H1 (cell line): ENCODE results near the gene RGPD3.
"Not testable (repeated sequence)": the region's sequence is repeated elsewhere in the genome, so short reads cannot be mapped to it uniquely, and the experiment has no call there.

Experiments used
- POLR2A ChIP-seq, 2 experiments: IDR thresholded peaks; 1 replicate in 1 of 2; 2 replicates in 1 of 2; pipeline ENCODE4 v1.6.1; 2011; ENCODE audit warnings: low read depth in 2 of 2, low read length in 2 of 2, mild to moderate bottlenecking in 2 of 2; ENCODE audit errors: control extremely low read depth in 1 of 2
- TF ChIP-seq, protein P1 (sequence below), 3 experiments: IDR thresholded peaks; 1 replicate in 2 of 3; 2 replicates in 1 of 3; pipeline versions ENCODE4 v1.5.1 to v1.6.1; 2011; ENCODE audit warnings: low read length in 3 of 3, mild to moderate bottlenecking in 3 of 3, inconsistent platforms in 2 of 3, low read depth in 1 of 3, moderate library complexity in 1 of 3; ENCODE audit not compliant: insufficient read depth in 1 of 3; ENCODE audit errors: control extremely low read depth in 1 of 3

DNA sequence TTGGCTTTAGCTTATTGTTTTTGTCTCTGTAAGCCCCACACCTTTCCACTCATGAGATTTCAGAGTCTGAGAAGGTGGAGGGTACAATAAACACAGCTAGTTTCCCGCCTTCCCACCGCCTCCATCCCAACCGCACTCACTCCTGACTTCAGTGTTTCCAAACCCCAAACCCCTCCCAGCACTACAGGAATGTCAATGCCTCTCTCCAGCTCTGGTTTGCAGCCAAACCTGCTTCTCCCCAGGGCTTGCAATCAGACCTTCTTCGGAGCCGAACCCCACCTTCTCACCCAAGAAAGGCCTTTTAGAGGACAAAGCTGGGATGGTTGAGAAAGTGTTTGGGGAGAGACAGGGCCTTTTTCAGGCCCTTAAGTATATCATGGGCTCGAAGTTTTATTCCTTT, 24.7 kb upstream of the RGPD3 start:
- TF ChIP-seq, protein P1, sequence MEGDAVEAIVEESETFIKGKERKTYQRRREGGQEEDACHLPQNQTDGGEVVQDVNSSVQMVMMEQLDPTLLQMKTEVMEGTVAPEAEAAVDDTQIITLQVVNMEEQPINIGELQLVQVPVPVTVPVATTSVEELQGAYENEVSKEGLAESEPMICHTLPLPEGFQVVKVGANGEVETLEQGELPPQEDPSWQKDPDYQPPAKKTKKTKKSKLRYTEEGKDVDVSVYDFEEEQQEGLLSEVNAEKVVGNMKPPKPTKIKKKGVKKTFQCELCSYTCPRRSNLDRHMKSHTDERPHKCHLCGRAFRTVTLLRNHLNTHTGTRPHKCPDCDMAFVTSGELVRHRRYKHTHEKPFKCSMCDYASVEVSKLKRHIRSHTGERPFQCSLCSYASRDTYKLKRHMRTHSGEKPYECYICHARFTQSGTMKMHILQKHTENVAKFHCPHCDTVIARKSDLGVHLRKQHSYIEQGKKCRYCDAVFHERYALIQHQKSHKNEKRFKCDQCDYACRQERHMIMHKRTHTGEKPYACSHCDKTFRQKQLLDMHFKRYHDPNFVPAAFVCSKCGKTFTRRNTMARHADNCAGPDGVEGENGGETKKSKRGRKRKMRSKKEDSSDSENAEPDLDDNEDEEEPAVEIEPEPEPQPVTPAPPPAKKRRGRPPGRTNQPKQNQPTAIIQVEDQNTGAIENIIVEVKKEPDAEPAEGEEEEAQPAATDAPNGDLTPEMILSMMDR (IDR thresholded peaks at IDR 0.05; ENCODE audit: control extremely low read depth in 1 of 3, insufficient read depth in 1 of 3, low read depth in 1 of 3, low read length in 3 of 3): not testable (repeated sequence)
- TF ChIP-seq POLR2A (IDR thresholded peaks at IDR 0.05; ENCODE audit: control extremely low read depth in 1 of 2, low read depth in 2 of 2, low read length in 2 of 2): not testable (repeated sequence)
